Retinal pigment epithelial cell (primary cell): Measurements from ENCODE around the gene AGAP1.

Experiments
- DNase-seq: peaks from one replicate; pipeline ENCODE4 v3.0.0-alpha.2; 2010; ENCODE audit warnings: low read depth
- H3K4me3 ChIP-seq: 2 replicates; pipeline ENCODE4 v1.5.1; 2011; ENCODE audit warnings: mild to moderate bottlenecking, low read length, control low read depth, moderate library complexity
- TF ChIP-seq, protein P1 (sequence below): conservative IDR thresholded peaks from 2 replicates; pipeline ENCODE4 v1.5.1; 2011; ENCODE audit warnings: low read depth, low read length, control low read depth, inconsistent platforms

Gene AGAP1

DNA sequence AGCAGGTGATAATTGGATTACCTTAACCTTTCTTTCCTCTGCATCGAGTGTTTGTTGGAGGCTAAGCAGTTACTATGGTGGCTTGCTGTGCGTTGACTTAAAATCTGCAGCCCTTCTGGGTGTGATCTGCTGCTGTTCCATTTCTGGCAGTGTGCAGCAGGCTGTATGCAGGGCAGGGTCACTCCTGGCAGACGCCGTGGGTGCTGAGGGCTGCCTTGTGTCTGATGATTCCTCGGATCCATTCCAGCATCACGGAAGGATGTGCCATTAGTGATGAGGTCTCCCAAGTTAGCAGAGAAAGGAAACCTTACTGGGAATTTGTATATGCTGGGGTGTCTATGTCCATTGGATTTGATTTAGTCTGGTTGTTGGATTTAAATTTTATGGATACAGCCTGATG is 310.8 kb downstream of the AGAP1 start:
- TF ChIP-seq, protein P1, sequence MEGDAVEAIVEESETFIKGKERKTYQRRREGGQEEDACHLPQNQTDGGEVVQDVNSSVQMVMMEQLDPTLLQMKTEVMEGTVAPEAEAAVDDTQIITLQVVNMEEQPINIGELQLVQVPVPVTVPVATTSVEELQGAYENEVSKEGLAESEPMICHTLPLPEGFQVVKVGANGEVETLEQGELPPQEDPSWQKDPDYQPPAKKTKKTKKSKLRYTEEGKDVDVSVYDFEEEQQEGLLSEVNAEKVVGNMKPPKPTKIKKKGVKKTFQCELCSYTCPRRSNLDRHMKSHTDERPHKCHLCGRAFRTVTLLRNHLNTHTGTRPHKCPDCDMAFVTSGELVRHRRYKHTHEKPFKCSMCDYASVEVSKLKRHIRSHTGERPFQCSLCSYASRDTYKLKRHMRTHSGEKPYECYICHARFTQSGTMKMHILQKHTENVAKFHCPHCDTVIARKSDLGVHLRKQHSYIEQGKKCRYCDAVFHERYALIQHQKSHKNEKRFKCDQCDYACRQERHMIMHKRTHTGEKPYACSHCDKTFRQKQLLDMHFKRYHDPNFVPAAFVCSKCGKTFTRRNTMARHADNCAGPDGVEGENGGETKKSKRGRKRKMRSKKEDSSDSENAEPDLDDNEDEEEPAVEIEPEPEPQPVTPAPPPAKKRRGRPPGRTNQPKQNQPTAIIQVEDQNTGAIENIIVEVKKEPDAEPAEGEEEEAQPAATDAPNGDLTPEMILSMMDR, result no peak
- H3K4me3 ChIP-seq, result no peak overlapping the region
- DNase-seq, result no peak

DNA sequence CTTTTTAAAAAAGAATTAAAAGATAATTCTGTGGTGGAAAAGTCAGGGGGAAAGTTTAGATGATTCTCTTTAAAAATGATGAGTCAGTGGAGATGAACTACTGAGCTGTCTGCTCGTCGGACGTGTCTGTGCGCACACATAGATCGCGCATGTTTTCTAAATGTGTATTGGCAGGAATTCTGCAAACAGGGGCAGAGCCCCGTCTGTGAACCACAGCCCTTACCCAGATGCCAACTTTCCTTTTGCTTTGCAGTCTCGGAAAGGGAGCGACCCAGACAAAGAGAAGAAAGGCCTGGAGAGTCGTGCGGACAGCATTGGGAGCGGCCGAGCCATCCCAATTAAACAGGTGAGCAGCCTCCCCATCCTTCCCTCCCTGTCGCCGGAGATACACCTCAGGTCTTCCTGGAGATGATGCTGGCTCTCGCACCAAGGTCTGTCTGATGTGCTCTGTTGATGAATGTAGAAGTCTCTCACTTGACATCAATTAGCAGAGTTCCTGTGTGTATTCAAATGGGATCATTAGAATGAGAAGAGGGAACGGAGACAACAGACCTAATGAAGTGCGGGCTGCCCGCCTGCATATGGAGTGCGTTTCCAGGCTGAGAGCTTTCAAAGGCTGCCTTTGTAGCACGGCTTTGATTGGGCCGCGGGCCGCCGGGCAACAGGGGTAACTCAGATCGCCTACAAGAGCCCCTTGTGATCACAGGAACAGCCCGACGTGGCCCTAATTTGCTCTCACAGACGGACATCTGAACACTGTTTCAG is 313.3 kb downstream of the AGAP1 start:
- TF ChIP-seq, protein P1, result no peak
- H3K4me3 ChIP-seq, result no peak overlapping the region
- DNase-seq, result no peak

DNA sequence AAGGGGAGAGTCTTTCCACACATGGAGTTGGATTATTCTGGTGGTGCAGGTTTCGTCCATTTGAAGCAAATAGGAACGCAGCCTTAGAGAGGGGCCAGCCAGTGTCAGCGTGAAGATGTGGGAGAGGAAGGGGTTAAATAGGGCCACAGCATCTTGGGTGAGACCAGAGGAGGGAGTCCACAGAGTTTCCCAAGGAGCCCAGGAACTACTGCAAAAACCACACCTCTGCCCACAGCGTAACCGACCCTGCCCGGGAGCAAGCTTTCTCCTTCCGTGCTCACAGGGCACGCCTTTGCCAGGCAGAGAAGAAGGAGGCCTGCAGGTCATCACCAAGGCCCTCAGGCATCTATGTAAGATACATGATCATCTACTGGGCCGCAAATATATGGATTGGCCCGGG is 314.5 kb downstream of the AGAP1 start:
- DNase-seq, result no peak
- TF ChIP-seq, protein P1, result no peak
- no peak overlapping the region for H3K4me3 ChIP-seq

DNA sequence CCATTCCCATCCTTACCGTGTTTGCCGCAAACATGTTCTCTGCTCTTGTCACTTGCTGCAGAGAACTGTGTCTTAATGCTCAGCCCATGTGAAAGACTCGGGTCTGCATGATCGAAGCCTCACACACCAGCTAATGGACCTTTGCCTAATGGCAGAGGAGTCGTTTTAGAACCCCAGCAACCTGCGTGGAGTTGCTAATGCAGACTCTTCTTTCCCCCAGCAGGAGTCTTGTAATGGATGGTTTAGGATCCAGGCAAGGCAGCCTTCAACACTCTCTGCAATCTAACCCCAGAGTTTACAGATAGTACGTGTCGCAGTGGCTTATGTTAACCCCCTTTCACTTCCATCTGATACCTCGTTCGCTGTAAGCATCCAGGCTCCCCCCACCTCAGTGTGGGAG is 316.4 kb downstream of the AGAP1 start:
- DNase-seq, result no peak
- H3K4me3 ChIP-seq, result no peak overlapping the region
- TF ChIP-seq, protein P1, result no peak

DNA sequence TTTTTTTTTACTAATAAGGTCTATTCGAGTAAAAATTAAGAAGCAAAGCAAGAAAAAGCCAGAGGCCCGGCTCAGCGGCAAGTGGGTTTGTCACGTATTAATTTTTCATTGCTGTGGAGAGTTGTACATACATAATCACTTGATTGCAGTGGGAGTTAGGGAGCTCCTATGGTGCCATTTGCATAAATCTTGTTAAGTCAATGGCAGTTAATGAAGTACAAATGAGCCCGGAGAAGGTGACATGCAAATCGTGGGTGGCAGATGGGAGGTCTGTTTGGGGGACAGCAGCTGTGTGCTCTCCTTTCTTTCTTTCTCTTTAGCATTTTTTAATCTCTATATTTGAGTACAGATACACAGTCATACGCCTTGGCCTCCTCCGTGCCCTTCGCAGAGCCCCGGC is 317.0 kb downstream of the AGAP1 start:
- no peak overlapping the region for H3K4me3 ChIP-seq
- TF ChIP-seq, protein P1, result no peak
- no peak for DNase-seq

DNA sequence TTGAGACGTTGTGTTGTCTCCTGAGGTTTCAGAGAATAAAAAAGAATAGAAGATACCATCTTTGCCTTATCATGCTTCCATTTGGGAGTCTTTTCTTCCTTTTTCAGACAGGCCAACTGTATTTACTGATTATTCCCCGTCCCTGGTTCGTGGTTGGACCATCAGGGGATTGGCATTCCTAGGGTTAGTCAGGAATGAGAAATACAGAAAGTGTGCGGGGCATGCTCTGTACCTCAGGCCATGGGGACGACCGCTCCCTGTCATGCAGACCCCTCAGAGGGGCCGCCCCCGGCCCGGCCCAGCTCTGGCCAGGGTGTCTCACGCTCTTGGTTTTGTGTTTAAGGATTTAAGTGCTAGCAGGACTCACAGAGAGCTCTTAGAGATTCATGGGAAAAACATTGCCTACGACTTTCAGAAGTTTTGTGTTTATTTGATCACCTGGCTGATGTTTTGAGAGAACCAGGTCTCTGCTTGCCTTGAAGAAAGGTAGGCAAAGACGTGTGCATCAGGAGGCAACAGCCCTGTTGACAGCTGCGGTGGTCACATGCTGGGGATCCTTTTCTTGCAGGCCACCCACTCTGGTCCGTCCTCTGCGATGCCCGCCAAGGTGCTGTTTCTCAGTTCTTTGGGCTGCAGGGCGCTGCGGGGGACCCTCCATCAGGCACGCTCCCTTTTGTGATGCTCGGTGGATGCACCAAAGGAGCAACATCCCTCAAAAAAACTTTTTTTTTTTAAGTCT is 317.8 kb downstream of the AGAP1 start:
- H3K4me3 ChIP-seq, result no peak overlapping the region
- TF ChIP-seq, protein P1, result no peak
- DNase-seq, result no peak
